ENCODE results near the gene TGFBI. TPM values are rescaled to one million over a fixed set of nuclear protein-coding genes. Genes with fewer than 3 reads are reported as not detected.

The TGFBI gene
- total RNA-seq, 2 donors from 2014 or later, result 17.9 to 41.7 TPM

GRCh38 chr5:136076881-136077445, 48.2 kb downstream of the TGFBI start:
- Histone ChIP-seq H3K27ac (no peak overlapping the region), H3K4me3 (no peak overlapping the region), H3K36me3 (no peaks in the 10 kb centered on the region), H3K9me3 (no peaks in the 10 kb centered on the region), H3K4me1 (replicated peaks) (no peaks in the 10 kb centered on the region), H3K27me3 (replicated peaks; ENCODE audit: insufficient read depth) (no peaks in the 10 kb centered on the region)
- intact Hi-C loops (cut with DNase I), result no loop called here
- TF ChIP-seq POLR2A (IDR thresholded peaks at IDR 0.05) (no peak), CTCF (IDR thresholded peaks at IDR 0.05) (no peak), POLR2AphosphoS5 (IDR thresholded peaks at IDR 0.05) (no peak)
- no peak for DNase-seq (ENCODE audit: low spot score)
- 94% methylated on average over 4 of the region's 4 CpGs for WGBS

DNA sequence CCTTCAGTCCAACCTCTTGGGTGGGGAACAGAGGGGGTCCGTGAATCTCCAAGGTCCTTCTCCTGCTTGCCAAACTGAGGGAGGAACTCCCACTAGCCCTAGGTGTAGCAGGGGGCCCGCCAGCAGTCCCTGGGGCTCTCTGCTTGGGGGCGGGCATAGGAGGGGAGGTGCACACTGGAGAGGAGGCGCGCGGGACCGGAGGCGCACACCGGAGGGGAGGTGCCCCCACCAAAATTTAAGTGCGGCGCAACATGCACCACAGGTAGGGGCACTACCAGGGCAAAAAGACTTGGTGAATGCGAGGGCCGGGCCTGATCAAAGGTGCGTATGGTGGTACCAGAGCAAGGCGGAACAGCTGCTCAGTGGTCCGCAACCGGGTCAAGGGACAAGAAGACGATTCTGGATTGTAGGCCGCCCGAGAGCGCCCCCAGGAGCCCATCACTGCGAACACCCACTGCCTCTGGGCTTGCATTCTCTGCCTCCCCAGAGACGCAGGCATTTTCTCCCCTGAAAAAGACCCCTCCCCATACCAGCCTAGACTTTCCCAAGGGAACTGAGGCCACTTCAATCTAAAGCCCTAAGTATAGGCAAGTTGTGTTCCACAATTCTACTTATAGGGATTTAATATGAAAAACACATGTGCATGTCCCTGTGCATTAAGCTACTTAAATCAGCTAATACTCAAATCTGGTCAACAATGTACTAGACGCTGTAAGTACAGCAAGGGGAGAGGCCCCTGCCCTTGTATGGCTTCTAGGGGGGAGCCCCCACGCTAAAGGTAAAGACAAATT, 50.6 kb downstream of the TGFBI start:
- intact Hi-C loops (cut with DNase I), result no loop called here
- no peaks in the 10 kb centered on the region for H3K27me3 ChIP-seq (replicated peaks; ENCODE audit: insufficient read depth)
- no peak overlapping the region for H3K4me3 ChIP-seq
- no peaks in the 10 kb centered on the region for H3K36me3 ChIP-seq
- H3K4me1 ChIP-seq (replicated peaks), result no peaks in the 10 kb centered on the region
- no peak for TF ChIP-seq CTCF (IDR thresholded peaks at IDR 0.05)
- TF ChIP-seq POLR2AphosphoS5 (IDR thresholded peaks at IDR 0.05), result no peak
- TF ChIP-seq POLR2A (IDR thresholded peaks at IDR 0.05), result no peak
- 80% methylated on average over 25 of the region's 25 CpGs for WGBS
- H3K27ac ChIP-seq, result no peak overlapping the region
- DNase-seq (ENCODE audit: low spot score), result no peak
- H3K9me3 ChIP-seq, result no peaks in the 10 kb centered on the region

GRCh38 chr5:136080113-136080482, 51.3 kb downstream of the TGFBI start:
- 66% methylated on average over 13 of the region's 13 CpGs for WGBS
- no peaks in the 10 kb centered on the region for H3K36me3 ChIP-seq
- TF ChIP-seq POLR2AphosphoS5 (IDR thresholded peaks at IDR 0.05) (no peak), POLR2A (IDR thresholded peaks at IDR 0.05) (no peak)
- intact Hi-C loops (cut with DNase I), result loop anchor here (5.0 to 10.0 kb wide), 2 partner anchors 95 to 193 kb away; no protein-coding TSS in a partner anchor
- no peak overlapping the region for H3K27ac ChIP-seq
- no peak for DNase-seq (ENCODE audit: low spot score)
- H3K4me3 ChIP-seq, result peak overlapping the region in 1 of 2 donors; percentile 2
- no peaks in the 10 kb centered on the region for H3K27me3 ChIP-seq (replicated peaks; ENCODE audit: insufficient read depth)
- H3K9me3 ChIP-seq, result no peaks in the 10 kb centered on the region
- H3K4me1 ChIP-seq (replicated peaks), result no peaks in the 10 kb centered on the region

DNA sequence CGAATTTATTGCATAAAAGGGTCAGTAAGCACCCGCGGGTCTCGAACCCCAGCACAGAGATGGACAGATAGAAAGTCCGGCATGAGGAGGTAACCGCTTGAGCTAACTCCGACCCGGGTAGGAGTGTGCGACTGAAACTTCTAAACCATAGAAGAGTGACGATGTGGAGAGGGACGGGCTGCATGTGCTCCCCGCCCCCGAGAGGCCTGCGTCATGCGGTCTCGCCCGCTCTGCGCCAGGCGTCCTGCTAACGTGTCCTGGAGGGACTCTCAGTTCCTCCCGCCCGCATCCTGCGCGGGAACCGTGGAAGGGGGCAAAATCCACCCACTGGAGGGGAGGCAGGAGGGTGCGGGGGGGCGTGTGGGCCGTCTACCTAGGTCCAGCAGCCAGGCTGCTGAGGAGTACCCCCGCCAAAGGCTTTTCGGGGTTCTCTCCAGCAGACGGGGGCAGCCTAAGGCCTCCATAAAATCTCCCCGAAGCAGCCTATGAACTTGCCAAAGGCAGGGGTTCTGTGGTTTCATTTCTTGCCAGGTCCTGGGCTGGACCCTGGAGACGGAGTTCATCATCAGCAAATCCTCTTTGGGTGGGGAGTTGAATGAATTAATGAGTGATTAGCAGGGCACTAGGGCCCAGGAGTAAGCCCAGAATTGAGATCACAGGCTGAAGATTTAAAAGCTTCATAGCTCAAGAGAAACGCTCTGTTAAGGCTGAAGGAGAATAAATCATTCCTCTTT, 51.9 kb downstream of the TGFBI start:
- H3K4me3 ChIP-seq, result peak overlapping the region; percentile 5 to 11
- H3K9me3 ChIP-seq, result no peaks in the 10 kb centered on the region
- no peaks in the 10 kb centered on the region for H3K27me3 ChIP-seq (replicated peaks; ENCODE audit: insufficient read depth)
- no peak for TF ChIP-seq CTCF (IDR thresholded peaks at IDR 0.05)
- no peak for TF ChIP-seq POLR2A (IDR thresholded peaks at IDR 0.05)
- TF ChIP-seq POLR2AphosphoS5 (IDR thresholded peaks at IDR 0.05), result peak; percentile 32
- H3K36me3 ChIP-seq, result no peaks in the 10 kb centered on the region
- peak overlapping the region in 1 of 2 donors; percentile 40 for H3K27ac ChIP-seq
- peak; percentile 46 for DNase-seq (ENCODE audit: low spot score)
- WGBS, result 60% methylated on average over 34 of the region's 34 CpGs
- intact Hi-C loops (cut with DNase I), result loop anchor here (5.0 to 10.0 kb wide), 2 partner anchors 94 to 193 kb away; no protein-coding TSS in a partner anchor
- H3K4me1 ChIP-seq (replicated peaks), result no peaks in the 10 kb centered on the region

GRCh38 chr5:136081217-136081591, 52.4 kb downstream of the TGFBI start:
- no peaks in the 10 kb centered on the region for H3K9me3 ChIP-seq
- TF ChIP-seq CTCF (IDR thresholded peaks at IDR 0.05), result no peak
- no peak for TF ChIP-seq POLR2AphosphoS5 (IDR thresholded peaks at IDR 0.05)
- TF ChIP-seq POLR2A (IDR thresholded peaks at IDR 0.05), result no peak
- intact Hi-C loops (cut with DNase I), result loop anchor here (5.0 to 10.0 kb wide), 2 partner anchors 94 to 194 kb away; no protein-coding TSS in a partner anchor
- no peaks in the 10 kb centered on the region for H3K4me1 ChIP-seq (replicated peaks)
- no peaks in the 10 kb centered on the region for H3K27me3 ChIP-seq (replicated peaks; ENCODE audit: insufficient read depth)
- no peaks in the 10 kb centered on the region for H3K36me3 ChIP-seq
- no peak overlapping the region for H3K27ac ChIP-seq
- 85% methylated on average over 2 of the region's 2 CpGs for WGBS
- DNase-seq (ENCODE audit: low spot score), result no peak
- no peak overlapping the region for H3K4me3 ChIP-seq

Data from prostate gland (tissue), 2 donors.